GM21529 (cell line): ENCODE data around the gene RECQL.
"Not testable (repeated sequence)": the region's sequence is repeated elsewhere in the genome, so short reads cannot be mapped to it uniquely, and the experiment has no call there.

Experiments
- ATAC-seq: cut with Tn5 transposase; IDR thresholded peaks from one replicate; pipeline ENCODE4 v1.9.1; 2021; ENCODE audit not compliant: unreplicated experiment

Gene RECQL

GRCh38 chr12:21502872-21503271 is 1.4 kb upstream of the RECQL start:
- ATAC-seq, result no peak

GRCh38 chr12:21502164-21502496 is 695 bp upstream of the RECQL start:
- ATAC-seq, result peak; percentile 2

GRCh38 chr12:21500786-21501257 is 613 bp downstream of the RECQL start:
- ATAC-seq, result peak; percentile 1

GRCh38 chr12:21499765-21500164 is 1.7 kb downstream of the RECQL start:
- ATAC-seq, result no peak

- no peak for ATAC-seq
These were observed 15.4 kb downstream of the RECQL start for GRCh38 chr12:21485998-21486397.

GRCh38 chr12:21483531-21483930 is 17.9 kb downstream of the RECQL start:
- no peak for ATAC-seq

GRCh38 chr12:21478756-21479455 is 22.5 kb downstream of the RECQL start:
- no peak for ATAC-seq

- no peak for ATAC-seq
These were observed 24.5 kb downstream of the RECQL start for GRCh38 chr12:21476949-21477348.

GRCh38 chr12:21475552-21475951 is 25.9 kb downstream of the RECQL start:
- no peak for ATAC-seq

- ATAC-seq, result no peak
These were observed 29.1 kb downstream of the RECQL start for GRCh38 chr12:21472197-21472823.

- no peak for ATAC-seq
These were observed 30.1 kb downstream of the RECQL start for GRCh38 chr12:21471294-21471693.

- ATAC-seq, result not testable (repeated sequence)
These were observed 34.1 kb downstream of the RECQL start for GRCh38 chr12:21467334-21467733.

GRCh38 chr12:21459474-21459873 is 42.0 kb downstream of the RECQL start:
- no peak for ATAC-seq

- ATAC-seq, result no peak
These were observed 45.1 kb downstream of the RECQL start for GRCh38 chr12:21456291-21456780.

GRCh38 chr12:21453312-21453852 is 48.1 kb downstream of the RECQL start:
- ATAC-seq, result peak; percentile 91

GRCh38 chr12:21451529-21451928 is 49.9 kb downstream of the RECQL start:
- no peak for ATAC-seq

GRCh38 chr12:21444193-21445146 is 57.0 kb downstream of the RECQL start:
- no peak for ATAC-seq

GRCh38 chr12:21439347-21439746 is 62.1 kb downstream of the RECQL start:
- no peak for ATAC-seq

GRCh38 chr12:21438643-21439042 is 62.8 kb downstream of the RECQL start:
- ATAC-seq, result no peak

- no peak for ATAC-seq
These were observed 66.7 kb downstream of the RECQL start for GRCh38 chr12:21434699-21435098.

- ATAC-seq, result no peak
These were observed 67.9 kb downstream of the RECQL start for GRCh38 chr12:21433525-21433924.
